K562 (cell line): ENCODE data around the gene DPEP2NB. TPM values are rescaled to one million over a fixed set of nuclear protein-coding genes. Genes with fewer than 3 reads are reported as not detected.
A peak's percentile ranks its signal among the peaks of the same experiment; 100 is the strongest.

Experiments used
- ARID1B ChIP-seq: fragments of 450-650 bp; IDR thresholded peaks from 2 replicates; pipeline ENCODE4 v1.6.1; 2016; ENCODE audit warnings: antibody characterized with exemption, mild to moderate bottlenecking, inconsistent platforms
- ATF4 ChIP-seq: fragments of 450-650 bp; formaldehyde crosslinking; IDR thresholded peaks from 2 replicates; pipeline ENCODE4 v1.4.0; 2022; ENCODE audit warnings: mild to moderate bottlenecking, moderate library complexity
- BCOR ChIP-seq: fragments of 450-650 bp; IDR thresholded peaks from 2 replicates; pipeline ENCODE4 v1.6.1; 2016
- BRD9 ChIP-seq: fragments of 450-650 bp; IDR thresholded peaks from 2 replicates; pipeline ENCODE4 v1.6.1; 2018; ENCODE audit warnings: low read depth; ENCODE audit not compliant: partially characterized antibody
- E2F1 ChIP-seq: sonication (generic); formaldehyde crosslinking; IDR thresholded peaks from 2 replicates; pipeline ENCODE4 v1.8.1; 2023; ENCODE audit warnings: mild to moderate bottlenecking, missing genetic modification reagents, moderate library complexity
- FOXM1 ChIP-seq, 2 experiments: fragments of 450-650 bp in 1 of 2; sonication (generic) in 1 of 2; formaldehyde crosslinking in 1 of 2; IDR thresholded peaks; 2 replicates each; pipeline versions ENCODE4 v1.6.1 to v1.9.0; 2017 to 2022; ENCODE audit warnings: low read depth in 2 of 2, mild to moderate bottlenecking in 2 of 2, missing genetic modification reagents in 1 of 2, moderate library complexity in 1 of 2
- HCFC1 ChIP-seq: IDR thresholded peaks from 2 replicates; pipeline ENCODE4 v1.6.1; 2012; ENCODE audit warnings: low read depth, low read length, improper control_type of control experiment
- HIVEP1 ChIP-seq: fragments of 250-450 bp; sonication (Bioruptor Pico); IDR thresholded peaks from 2 replicates; pipeline ENCODE4 v1.4.0; 2020; ENCODE audit warnings: mild to moderate bottlenecking
- JUND ChIP-seq, 2 experiments: IDR thresholded peaks; 2 replicates in 1 of 2; 3 replicates in 1 of 2; pipeline ENCODE4 v1.6.1; 2011; ENCODE audit warnings: borderline replicate concordance in 2 of 2, low read depth in 2 of 2, low read length in 2 of 2, improper control_type of control experiment in 1 of 2, missing biosample characterization in 1 of 2, missing genetic modification characterization in 1 of 2, missing genetic modification reagents in 1 of 2
- NFATC3 ChIP-seq: fragments of 450-650 bp; IDR thresholded peaks from 2 replicates; pipeline ENCODE4 v1.6.1; 2017; ENCODE audit warnings: mild to moderate bottlenecking
- NR1H2 ChIP-seq: sonication (generic); formaldehyde crosslinking; IDR thresholded peaks from 2 replicates; pipeline ENCODE4 v1.4.0; 2020; ENCODE audit warnings: mild to moderate bottlenecking, missing genetic modification reagents
- PYGO2 ChIP-seq: fragments of 450-650 bp; IDR thresholded peaks from 2 replicates; pipeline ENCODE4 v1.6.1; 2016; ENCODE audit warnings: mild to moderate bottlenecking, missing genetic modification characterization, moderate library complexity, missing compliant biosample characterization
- SMAD3 ChIP-seq: fragments of 450-650 bp; formaldehyde crosslinking; conservative IDR thresholded peaks from 2 replicates; pipeline ENCODE4 v1.4.0; 2020; ENCODE audit warnings: mild to moderate bottlenecking
- SRF ChIP-seq, 2 experiments: fragments of 250-450, 450-650 bp in 1 of 2; sonication (Bioruptor Pico) in 1 of 2; sonication (generic) in 1 of 2; formaldehyde crosslinking; IDR thresholded peaks; 2 replicates each; pipeline versions ENCODE4 v1.5.0 to v1.5.1; 2020 to 2022; ENCODE audit warnings: mild to moderate bottlenecking in 1 of 2, missing genetic modification reagents in 1 of 2
- TAF7 ChIP-seq: fragments of 450-650 bp; IDR thresholded peaks from 2 replicates; pipeline ENCODE4 v1.6.1; 2016; ENCODE audit warnings: missing genetic modification characterization, missing compliant biosample characterization
- polyA plus RNA-seq, 8 experiments: library from polyadenylated mRNA; depleted of rRNA in 4 of 8; stranded (reverse) in 5 of 8; unstranded in 3 of 8; fragments of >200 nt; fragmentation: Nextera tagmentation in 2 of 8; fragmentation: Illumina TruSeq in 1 of 8; extraction: Ambion mirVana in 2 of 8; extraction: Trizol in 1 of 8; gene quantifications; 2 replicates each; pipeline versions ENCODE4 v1.2.1 to v1.2.3, GENCODE V29; 2011 to 2014; ENCODE audit warnings: inconsistent platforms in 1 of 8, missing spikeins in 1 of 8
- total RNA-seq, 7 experiments: library from RNA; depleted of rRNA in 6 of 7; stranded (reverse); fragments of >200 nt in 6 of 7; fragmentation: Illumina TruSeq in 2 of 7; extraction: Trizol in 2 of 7; gene quantifications; 2 replicates each; pipeline versions ENCODE4 v1.2.1 to v1.2.3, GENCODE V29; 2011 to 2021; ENCODE audit warnings: low replicate concordance in 1 of 7
- TF ChIP-seq, protein P1 (sequence below): IDR thresholded peaks from 3 replicates; pipeline ENCODE4 v1.6.1; 2011; ENCODE audit warnings: borderline replicate concordance, mild to moderate bottlenecking; ENCODE audit not compliant: insufficient read length, insufficient read depth

DPEP2NB gene
- total and polyA plus RNA-seq, 9 of the 15 experiments (the other 6 are each of a cell fraction or from before 2014, with no cell fraction given), result not detected

GRCh38 chr16:67993207-67994039, 22.3 kb downstream of the DPEP2NB start (continued):
- no peak for TF ChIP-seq ATF4 (CRISPR knock-in tag)
- TF ChIP-seq BRD9, result peak; percentile 80
- TF ChIP-seq TAF7 (tag), result peak; percentile 61
- TF ChIP-seq FOXM1 (IDR thresholded peaks at IDR 0.05; ENCODE audit: low read depth), result 0 out of 2 replicates have a peak, but pooled peaks have one; percentile 33
- peak; percentile 75; the same call in 1 of the 2 replicates for TF ChIP-seq FOXM1 (CRISPR knock-in tag; IDR thresholded peaks at IDR 0.05; ENCODE audit: low read depth)
- peak; percentile 60; the same call in 1 of the 2 replicates for TF ChIP-seq ARID1B
- TF ChIP-seq SMAD3 (CRISPR knock-in tag), result peak; percentile 75; the same call in 1 of the 2 replicates
- TF ChIP-seq NR1H2 (CRISPR knock-in tag), result no peak
- TF ChIP-seq JUND (IDR thresholded peaks at IDR 0.05; ENCODE audit: borderline replicate concordance, low read depth, low read length), result peak; percentile 70
- TF ChIP-seq JUND (tag; IDR thresholded peaks at IDR 0.05; ENCODE audit: borderline replicate concordance, low read depth, low read length), result no peak; the same call in 2 of the 3 replicates
- TF ChIP-seq HIVEP1 (CRISPR knock-in tag), result no peak
- 0 out of 2 replicates have a peak, but pooled peaks have one; percentile 34 for TF ChIP-seq BCOR
- peak in 1 of 2 experiments; percentile 80; a peak in 2 of 4 replicates for TF ChIP-seq SRF (CRISPR knock-in tag; IDR thresholded peaks at IDR 0.05)
- TF ChIP-seq E2F1 (CRISPR knock-in tag), result peak; percentile 60
- TF ChIP-seq, protein P1, sequence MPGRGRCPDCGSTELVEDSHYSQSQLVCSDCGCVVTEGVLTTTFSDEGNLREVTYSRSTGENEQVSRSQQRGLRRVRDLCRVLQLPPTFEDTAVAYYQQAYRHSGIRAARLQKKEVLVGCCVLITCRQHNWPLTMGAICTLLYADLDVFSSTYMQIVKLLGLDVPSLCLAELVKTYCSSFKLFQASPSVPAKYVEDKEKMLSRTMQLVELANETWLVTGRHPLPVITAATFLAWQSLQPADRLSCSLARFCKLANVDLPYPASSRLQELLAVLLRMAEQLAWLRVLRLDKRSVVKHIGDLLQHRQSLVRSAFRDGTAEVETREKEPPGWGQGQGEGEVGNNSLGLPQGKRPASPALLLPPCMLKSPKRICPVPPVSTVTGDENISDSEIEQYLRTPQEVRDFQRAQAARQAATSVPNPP, result no peak
- no peak for TF ChIP-seq NFATC3
- TF ChIP-seq PYGO2, result no peak
- TF ChIP-seq HCFC1, result peak; percentile 60
